HG03060 (cell line): Measurements from ENCODE around the gene ILKAP.

Source experiments
- ATAC-seq: cut with Tn5 transposase; IDR thresholded peaks from one replicate; pipeline ENCODE4 v1.9.1; 2021; ENCODE audit warnings: low read depth, moderate number of reproducible peaks; ENCODE audit not compliant: unreplicated experiment

The ILKAP gene

GRCh38 chr2:238126338-238126737, 77.2 kb downstream of the ILKAP start:
- ATAC-seq, result no peak

GRCh38 chr2:238125127-238125885, 78.2 kb downstream of the ILKAP start:
- ATAC-seq, result no peak

GRCh38 chr2:238124488-238125126, 78.9 kb downstream of the ILKAP start:
- no peak for ATAC-seq

GRCh38 chr2:238123991-238124470, 79.5 kb downstream of the ILKAP start:
- ATAC-seq, result no peak

- no peak for ATAC-seq
Observed at GRCh38 chr2:238123218-238123971, 80.1 kb downstream of the ILKAP start.

GRCh38 chr2:238122287-238123217, 80.9 kb downstream of the ILKAP start:
- no peak for ATAC-seq

- no peak for ATAC-seq
Observed at GRCh38 chr2:238121511-238122286, 81.8 kb downstream of the ILKAP start.

- no peak for ATAC-seq
Observed at GRCh38 chr2:238120463-238121298, 82.8 kb downstream of the ILKAP start.
